Activated B cell treated with CpG ODN at 0.5 μM for 24 hours (primary cell): ENCODE data around the gene RAPSN. TPM values are rescaled to one million over a fixed set of nuclear protein-coding genes. Genes with fewer than 3 reads are reported as not detected.

Experiments
- ATAC-seq: fragments of 200-7000 bp; cut with Tn5 transposase; one replicate; pipeline ENCODE4 v1.10.0; 2021; ENCODE audit warnings: low read depth, mild to moderate bottlenecking, moderate library complexity
- CTCF ChIA-PET: fragments of 350-600 bp; sonication (Branson Sonifier 250); formaldehyde crosslinking; loops from one replicate; lab custom pipeline; 2021; ENCODE audit warnings: antibody characterized with exemption; lab: Charles Lee
- POLR2A ChIA-PET: fragments of 350-600 bp; sonication (Branson Sonifier 250); formaldehyde crosslinking; loops from one replicate; lab custom pipeline; 2021; ENCODE audit warnings: antibody characterized with exemption; lab: Charles Lee
- DNase-seq: peaks from one replicate; pipeline ENCODE4 v3.0.0; 2022
- H3K27ac Mint-ChIP-seq: one replicate; pipeline ENCODE4 v1.8.0; 2020; ENCODE audit warnings: mixed read lengths
- H3K27me3 Mint-ChIP-seq: one replicate; pipeline ENCODE4 v1.8.0; 2021; ENCODE audit warnings: mixed read lengths
- H3K36me3 Mint-ChIP-seq: one replicate; pipeline ENCODE4 v1.8.0; 2021; ENCODE audit warnings: low read depth, mixed read lengths
- H3K4me1 Mint-ChIP-seq: one replicate; pipeline ENCODE4 v1.8.0; 2021; ENCODE audit warnings: mixed read lengths
- H3K4me3 Mint-ChIP-seq: one replicate; pipeline ENCODE4 v1.8.0; 2020; ENCODE audit warnings: mild to moderate bottlenecking, mixed read lengths
- H3K9me3 Mint-ChIP-seq: one replicate; pipeline ENCODE4 v1.8.0; 2020; ENCODE audit warnings: mixed read lengths
- intact Hi-C: fragments of 100-400 bp; cut with micrococcal nuclease; formaldehyde crosslinking; loops from one replicate; pipeline ENCODE4 v1.15.1; 2024
- total RNA-seq: library from RNA; stranded (reverse); gene quantifications from 2 replicates; pipeline ENCODE4 v1.2.3, GENCODE V29; 2022
- TF ChIP-seq, protein P1 (sequence below): fragments of 200-600 bp; IDR thresholded peaks from one replicate; pipeline ENCODE4 v1.8.0; 2022; ENCODE audit warnings: antibody characterized with exemption, mild to moderate bottlenecking

Gene RAPSN
- total RNA-seq, 1 donor from 2014 or later: 3.5 TPM

DNA sequence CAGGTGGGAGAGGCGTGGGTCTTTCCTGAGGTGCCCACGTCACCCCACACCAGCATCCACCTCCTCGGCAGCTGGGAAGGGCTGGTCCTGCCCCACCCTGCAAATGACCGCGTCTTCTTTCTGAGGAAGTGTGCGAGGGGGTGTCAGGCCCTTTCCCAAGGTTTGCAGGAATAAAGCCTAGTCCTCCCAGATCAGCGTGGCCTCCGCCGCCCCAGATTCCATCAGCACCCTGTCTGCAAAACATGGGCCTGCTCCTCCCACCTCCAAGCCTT, 55.0 kb downstream of the RAPSN start:
- CTCF ChIA-PET: interaction anchor here (1.6 to 6.4 kb wide), 3 partner anchors 16 to 20 kb away, joined by 4 to 41 read pairs (median 6); partner anchors contain the start of gene SPI1
- Mint-ChIP-seq H3K36me3 (no peaks in the 10 kb centered on the region), H3K4me1 (peaks cover 69% of the 10 kb centered on the region), H3K4me3 (peak overlapping the region; percentile 63), H3K9me3 (no peaks in the 10 kb centered on the region), H3K27ac (peak overlapping the region; percentile 95), H3K27me3 (no peaks in the 10 kb centered on the region)
- POLR2A ChIA-PET: interaction anchor here (0.5 to 9.3 kb wide), 12 partner anchors 7 to 217 kb away, joined by 4 to 97 read pairs (median 5); partner anchors contain the start of genes ACP2, DDB2, PSMC3 and SLC39A13
- TF ChIP-seq, protein P1, sequence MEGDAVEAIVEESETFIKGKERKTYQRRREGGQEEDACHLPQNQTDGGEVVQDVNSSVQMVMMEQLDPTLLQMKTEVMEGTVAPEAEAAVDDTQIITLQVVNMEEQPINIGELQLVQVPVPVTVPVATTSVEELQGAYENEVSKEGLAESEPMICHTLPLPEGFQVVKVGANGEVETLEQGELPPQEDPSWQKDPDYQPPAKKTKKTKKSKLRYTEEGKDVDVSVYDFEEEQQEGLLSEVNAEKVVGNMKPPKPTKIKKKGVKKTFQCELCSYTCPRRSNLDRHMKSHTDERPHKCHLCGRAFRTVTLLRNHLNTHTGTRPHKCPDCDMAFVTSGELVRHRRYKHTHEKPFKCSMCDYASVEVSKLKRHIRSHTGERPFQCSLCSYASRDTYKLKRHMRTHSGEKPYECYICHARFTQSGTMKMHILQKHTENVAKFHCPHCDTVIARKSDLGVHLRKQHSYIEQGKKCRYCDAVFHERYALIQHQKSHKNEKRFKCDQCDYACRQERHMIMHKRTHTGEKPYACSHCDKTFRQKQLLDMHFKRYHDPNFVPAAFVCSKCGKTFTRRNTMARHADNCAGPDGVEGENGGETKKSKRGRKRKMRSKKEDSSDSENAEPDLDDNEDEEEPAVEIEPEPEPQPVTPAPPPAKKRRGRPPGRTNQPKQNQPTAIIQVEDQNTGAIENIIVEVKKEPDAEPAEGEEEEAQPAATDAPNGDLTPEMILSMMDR: no peak
- no peak for ATAC-seq
- no peak for DNase-seq
- intact Hi-C loops: loop anchor here (1.0 kb wide), 3 partner anchors 14 to 32 kb away; partner anchors contain the start of genes PSMC3, SLC39A13 and SPI1

DNA sequence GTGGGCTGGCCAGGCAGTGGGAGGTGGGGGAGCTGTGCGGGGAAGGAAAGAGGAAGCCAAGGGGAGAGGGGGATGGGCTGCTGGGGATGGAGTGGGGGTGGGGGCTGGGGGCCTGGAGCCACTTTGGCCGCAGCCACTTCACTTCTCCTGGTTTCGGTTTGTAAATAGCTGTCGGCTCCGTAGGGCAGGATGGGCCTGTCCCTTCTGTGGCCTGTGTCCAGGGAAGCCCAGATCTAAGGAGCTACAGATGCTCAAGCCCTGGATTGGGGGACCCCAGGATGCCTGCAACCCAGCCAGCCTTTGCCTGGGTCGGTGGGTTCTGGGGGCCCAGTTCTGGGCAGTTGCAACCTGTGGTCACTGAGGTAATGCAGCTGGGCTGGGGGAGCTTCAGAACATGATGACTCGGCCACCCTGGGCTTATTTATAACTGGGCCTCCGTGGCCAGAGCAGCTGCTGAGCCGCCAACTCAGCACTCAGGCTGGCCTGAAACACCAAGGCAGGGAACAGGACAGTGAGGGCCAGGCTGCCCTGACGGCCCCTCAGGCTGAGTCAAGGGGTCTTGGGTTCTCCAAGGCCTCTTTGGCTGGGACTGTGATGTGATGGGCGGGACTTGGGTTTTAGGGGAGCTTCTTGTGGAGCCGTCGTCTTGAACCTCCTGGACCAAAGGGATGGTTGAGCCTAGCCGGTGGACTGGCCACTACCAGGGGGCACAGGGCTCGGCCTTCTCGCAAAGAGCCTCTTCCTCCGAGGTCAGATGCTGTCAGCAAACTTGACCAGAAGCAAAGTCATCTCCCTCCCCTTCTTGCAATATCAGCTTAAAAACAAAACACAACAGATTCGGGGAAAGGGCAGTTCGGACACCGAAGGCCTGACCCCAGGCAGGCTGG, 55.5 kb downstream of the RAPSN start:
- ATAC-seq (no peak), DNase-seq (no peak)
- no peaks in the 10 kb centered on the region for H3K9me3 Mint-ChIP-seq
- H3K4me1 Mint-ChIP-seq: peaks cover 67% of the 10 kb centered on the region
- H3K4me3 Mint-ChIP-seq: peak overlapping the region; percentile 63
- TF ChIP-seq, protein P1: no peak
- ChIA-PET POLR2A (interaction anchor here (0.5 to 9.3 kb wide), 17 partner anchors 8 to 624 kb away, joined by 3 to 97 read pairs (median 5); partner anchors contain the start of genes ACP2, DDB2, PSMC3 and SLC39A13), CTCF (interaction anchor here (1.6 to 6.4 kb wide), 3 partner anchors 15 to 19 kb away, joined by 4 to 41 read pairs (median 6); partner anchors contain the start of gene SPI1)
- intact Hi-C loops: loop anchor here (1.0 kb wide), 3 partner anchors 15 to 33 kb away; partner anchors contain the start of genes PSMC3, SLC39A13 and SPI1
- H3K36me3 Mint-ChIP-seq: no peaks in the 10 kb centered on the region
- peak overlapping the region; percentile 95 for H3K27ac Mint-ChIP-seq
- no peaks in the 10 kb centered on the region for H3K27me3 Mint-ChIP-seq

DNA sequence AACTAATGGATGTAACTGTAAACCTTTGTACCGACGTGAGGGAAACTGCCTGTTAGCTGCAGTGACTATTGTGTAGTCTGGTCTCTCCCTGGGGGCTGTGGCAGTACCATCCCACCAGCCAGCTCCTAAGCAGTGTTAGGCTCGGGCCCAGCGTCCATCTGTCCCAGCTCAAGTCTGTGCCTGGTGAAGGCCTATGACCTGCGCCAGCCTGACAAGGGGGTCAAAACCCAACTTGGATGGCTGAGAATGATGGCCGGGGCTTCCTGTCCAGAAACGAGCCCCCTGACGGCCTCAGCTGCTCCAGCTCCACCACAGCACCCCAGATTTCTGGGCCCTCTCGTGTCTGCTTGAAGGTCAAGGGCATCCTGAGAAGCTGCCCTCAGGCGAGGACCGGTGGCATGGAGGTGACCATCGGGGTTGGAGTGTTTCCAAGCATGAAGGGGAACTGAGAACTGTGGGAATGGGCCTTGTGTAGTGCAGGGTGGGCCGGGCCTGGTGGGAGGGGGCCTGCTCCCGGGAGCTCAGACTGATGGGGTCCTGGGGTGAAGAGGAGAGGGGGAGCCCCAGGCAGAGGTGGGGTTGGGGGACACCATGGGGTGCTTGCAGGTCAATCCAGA, 56.3 kb downstream of the RAPSN start:
- POLR2A ChIA-PET: interaction anchor here (0.6 to 9.3 kb wide), 12 partner anchors 9 to 625 kb away, joined by 3 to 97 read pairs (median 5); partner anchors contain the start of genes ACP2, DDB2, PSMC3 and SPI1
- DNase-seq: no peak
- CTCF ChIA-PET: interaction anchor here (1.6 to 6.4 kb wide), 3 partner anchors 14 to 20 kb away, joined by 4 to 41 read pairs (median 6); partner anchors contain the start of gene SPI1
- H3K27ac Mint-ChIP-seq: peak overlapping the region; percentile 95
- intact Hi-C loops: loop anchor here (1.0 kb wide), 1 partner anchor 8 kb away; no protein-coding TSS in a partner anchor
- no peaks in the 10 kb centered on the region for H3K36me3 Mint-ChIP-seq
- no peaks in the 10 kb centered on the region for H3K27me3 Mint-ChIP-seq
- ATAC-seq: no peak
- peaks cover 63% of the 10 kb centered on the region for H3K4me1 Mint-ChIP-seq
- H3K9me3 Mint-ChIP-seq: no peaks in the 10 kb centered on the region
- TF ChIP-seq, protein P1: no peak
- H3K4me3 Mint-ChIP-seq: no peak overlapping the region

DNA sequence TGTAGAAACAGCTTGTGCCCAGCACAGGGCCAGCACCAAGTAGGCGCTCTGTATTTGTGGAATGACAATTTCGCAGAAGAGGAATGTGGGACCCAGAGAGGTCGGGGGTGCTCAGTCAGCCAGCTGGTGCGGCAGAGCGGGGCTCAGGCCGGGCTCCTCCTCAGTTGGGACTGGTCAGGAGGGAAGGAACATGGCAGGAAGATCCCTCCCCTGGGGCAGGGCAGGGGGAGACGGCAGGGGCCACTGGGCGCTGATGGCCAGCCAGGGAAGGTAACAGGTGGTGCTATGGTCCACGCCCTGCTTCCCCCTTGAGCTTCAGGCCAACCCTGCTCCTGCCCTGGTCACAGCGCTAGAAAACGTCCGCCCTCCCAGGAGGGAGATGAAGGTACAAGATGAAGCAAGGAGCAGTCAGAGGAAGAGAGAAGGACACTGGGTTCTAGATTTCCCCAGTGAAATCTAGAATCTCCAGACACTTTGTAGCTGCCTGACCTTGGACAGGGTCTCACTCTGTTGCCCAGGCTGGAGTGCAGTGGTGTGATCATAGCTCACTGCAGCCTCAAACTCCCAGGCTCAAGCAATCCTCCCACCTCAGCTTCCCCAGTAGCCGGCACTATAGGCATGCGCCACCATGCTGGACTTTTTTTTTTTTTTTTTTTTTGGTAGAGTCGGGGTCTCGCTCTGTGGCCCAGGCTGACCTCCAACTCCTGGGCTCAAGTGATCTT, 57.1 kb downstream of the RAPSN start:
- H3K27ac Mint-ChIP-seq: peak overlapping the region; percentile 24
- intact Hi-C loops: loop anchor here (1.0 kb wide), 1 partner anchor 8 kb away; no protein-coding TSS in a partner anchor

More for the DNA sequence above, 57.1 kb downstream of the RAPSN start:
- no peak for ATAC-seq
- Mint-ChIP-seq H3K36me3 (no peaks in the 10 kb centered on the region), H3K27me3 (no peaks in the 10 kb centered on the region), H3K4me3 (no peak overlapping the region), H3K9me3 (no peaks in the 10 kb centered on the region), H3K4me1 (peaks cover 59% of the 10 kb centered on the region)
- no peak for DNase-seq
- TF ChIP-seq, protein P1: no peak
- ChIA-PET POLR2A (interaction anchor here (0.6 to 9.3 kb wide), 5 partner anchors 10 to 21 kb away, joined by 5 to 97 read pairs (median 16); partner anchors contain the start of gene SPI1), CTCF (interaction anchor here (6.4 kb wide), 1 partner anchor 18 kb away, joined by 41 read pairs; no protein-coding TSS in a partner anchor)
